ENCODE results near the gene SRSF5. TPM values are rescaled to one million over a fixed set of nuclear protein-coding genes. Genes with fewer than 3 reads are reported as not detected.

The SRSF5 gene
- total and polyA plus RNA-seq, 2 of the 8 experiments (the other 6 are each of a cell fraction or from before 2014, with no cell fraction given) = 101 to 238 TPM

- Histone ChIP-seq H3K36me3 (ENCODE audit: control insufficient read depth in 2 of 4, insufficient read depth in 4 of 4, low read length in 3 of 4) (no peaks in the 10 kb centered on the region), H3K14ac (ENCODE audit: insufficient read length) (no peak overlapping the region), H2BK20ac (ENCODE audit: low read length) (no peak overlapping the region), H4K5ac (ENCODE audit: insufficient read length, low read depth, low read length) (no peak overlapping the region), H4K8ac (ENCODE audit: extremely low read depth, insufficient read depth, low read length) (no peak overlapping the region), H2AK5ac (ENCODE audit: low read depth, low read length) (no peak overlapping the region), H3K4me2 (ENCODE audit: insufficient read depth in 1 of 2, low read depth in 2 of 2, low read length in 2 of 2) (no peak overlapping the region), H3K56ac (replicated peaks; ENCODE audit: insufficient read length, low read depth, low read length) (no peak overlapping the region), H3K23me2 (ENCODE audit: low read depth, low read length) (no peaks in the 10 kb centered on the region), H3K27me3 (replicated peaks in 1 of 4; ENCODE audit: control insufficient read depth in 3 of 4, extremely low read depth in 1 of 4, insufficient read depth in 3 of 4, low read length in 3 of 4) (no peaks in the 10 kb centered on the region), H2BK120ac (replicated peaks; ENCODE audit: low read depth, low read length) (no peak overlapping the region), H3K23ac (ENCODE audit: insufficient read length) (no peak overlapping the region), H3K18ac (ENCODE audit: extremely low read depth, low read length) (no peak overlapping the region), H3K79me2 (ENCODE audit: control insufficient read depth in 1 of 2, insufficient read depth in 2 of 2, low read length in 2 of 2) (no peaks in the 10 kb centered on the region), H2BK15ac (ENCODE audit: low read length) (no peak overlapping the region), H3K4ac (replicated peaks; ENCODE audit: insufficient read length, low read depth, low read length) (no peak overlapping the region), H3K9me3 (ENCODE audit: insufficient read depth in 2 of 2, low read depth in 1 of 2, low read length in 1 of 2) (0 out of 4 replicates have a peak, but pooled peaks cover 0 to 4% of the 10 kb centered on the region in 2 experiments), H2AFZ (ENCODE audit: low read length) (no peak overlapping the region), H3K79me1 (ENCODE audit: low read depth, low read length) (no peaks in the 10 kb centered on the region), H4K91ac (replicated peaks; ENCODE audit: insufficient read length, low read length) (no peak overlapping the region), H4K20me1 (replicated peaks in 1 of 2; ENCODE audit: control insufficient read depth in 1 of 2, insufficient read depth in 2 of 2, low read length in 2 of 2) (no peaks in the 10 kb centered on the region), H2BK5ac (ENCODE audit: low read depth, low read length) (no peak overlapping the region), H3K4me1 (replicated peaks in 1 of 4; ENCODE audit: control insufficient read depth in 3 of 4, insufficient read depth in 4 of 4, low read length in 3 of 4) (peaks cover 0 to 5% (median 2%) of the 10 kb centered on the region in 4 experiments; a peak in 3 of 7 replicates), H2BK12ac (ENCODE audit: low read depth, low read length) (no peak overlapping the region), H3K27ac (ENCODE audit: low read depth, low read length) (no peak overlapping the region), H3K4me3 (ENCODE audit: extremely low read depth in 1 of 4, insufficient read depth in 2 of 4, low read depth in 3 of 4, low read length in 4 of 4) (no peak overlapping the region; a peak in 1 of 8 replicates), H3K9ac (replicated peaks in 1 of 4; ENCODE audit: extremely low read depth in 1 of 4, low read depth in 3 of 4, low read length in 3 of 4) (no peak overlapping the region)
- DNase-seq (ENCODE audit: low read depth in 1 of 2, low spot score in 2 of 2) (no peak), FAIRE-seq (no peak)
- 95% methylated on average over 4 of the region's 4 CpGs; no CpG with 5 or more reads in 1 of the 2 experiments for WGBS, 2 experiments (ENCODE audit: extremely low coverage in 1 of 2, insufficient coverage in 1 of 2, insufficient read length in 1 of 2, insufficient replicate concordance in 2 of 2, low coverage in 1 of 2, low lambda C conversion rate in 2 of 2, missing lambda C conversion rate in 1 of 2)
- CTCF ChIA-PET (ENCODE audit: partially characterized antibody) = no interaction called here
- POLR2A ChIA-PET (ENCODE audit: partially characterized antibody) = no interaction called here
- TF ChIP-seq ZNF274 (IDR thresholded peaks at IDR 0.05; ENCODE audit: borderline replicate concordance, extremely low read depth, low read length) = no peak
- no peak for TF ChIP-seq KDM4A (IDR thresholded peaks at IDR 0.05; ENCODE audit: low read depth, low read length, severe bottlenecking)
- no peak for TF ChIP-seq SP2 (IDR thresholded peaks at IDR 0.05; ENCODE audit: low read length)
- no peak for TF ChIP-seq HDAC2 (IDR thresholded peaks at IDR 0.05; ENCODE audit: borderline replicate concordance in 1 of 2, low read depth in 2 of 2, low read length in 2 of 2)
- no peak for TF ChIP-seq TBP (IDR thresholded peaks at IDR 0.05; ENCODE audit: low read depth, low read length)
- TF ChIP-seq MAX (IDR thresholded peaks at IDR 0.05) = no peak
- TF ChIP-seq TCF12 (IDR thresholded peaks at IDR 0.05; ENCODE audit: low read depth, low read length) = no peak
- TF ChIP-seq FOSL1 (IDR thresholded peaks at IDR 0.05; ENCODE audit: insufficient read depth, low read depth, low read length) = no peak
- TF ChIP-seq BACH1 (IDR thresholded peaks at IDR 0.05; ENCODE audit: low read length) = no peak
- no peak for TF ChIP-seq GTF2F1 (IDR thresholded peaks at IDR 0.05; ENCODE audit: borderline replicate concordance, low read depth, low read length)
- TF ChIP-seq GABPA (IDR thresholded peaks at IDR 0.05; ENCODE audit: borderline replicate concordance, insufficient read depth, low read length) = no peak
These were observed 28.7 kb downstream of the SRSF5 start for GRCh38 chr14:69795691-69796090.

Data from H1 (cell line).